GM21360 (cell line): ENCODE results near the gene CUL3.
A peak's percentile ranks its signal among the peaks of the same experiment; 100 is the strongest.
"Not testable (repeated sequence)": the region's sequence is repeated elsewhere in the genome, so short reads cannot be mapped to it uniquely, and the experiment has no call there.

Experiments used
- ATAC-seq: cut with Tn5 transposase; IDR thresholded peaks from one replicate; pipeline ENCODE4 v1.9.1; 2021; ENCODE audit warnings: mild to moderate bottlenecking, moderate library complexity; ENCODE audit not compliant: unreplicated experiment

Gene CUL3

GRCh38 chr2:224545884-224546644 is 39.1 kb downstream of the CUL3 start:
- no peak for ATAC-seq

GRCh38 chr2:224543939-224544338 is 41.2 kb downstream of the CUL3 start:
- no peak for ATAC-seq

DNA sequence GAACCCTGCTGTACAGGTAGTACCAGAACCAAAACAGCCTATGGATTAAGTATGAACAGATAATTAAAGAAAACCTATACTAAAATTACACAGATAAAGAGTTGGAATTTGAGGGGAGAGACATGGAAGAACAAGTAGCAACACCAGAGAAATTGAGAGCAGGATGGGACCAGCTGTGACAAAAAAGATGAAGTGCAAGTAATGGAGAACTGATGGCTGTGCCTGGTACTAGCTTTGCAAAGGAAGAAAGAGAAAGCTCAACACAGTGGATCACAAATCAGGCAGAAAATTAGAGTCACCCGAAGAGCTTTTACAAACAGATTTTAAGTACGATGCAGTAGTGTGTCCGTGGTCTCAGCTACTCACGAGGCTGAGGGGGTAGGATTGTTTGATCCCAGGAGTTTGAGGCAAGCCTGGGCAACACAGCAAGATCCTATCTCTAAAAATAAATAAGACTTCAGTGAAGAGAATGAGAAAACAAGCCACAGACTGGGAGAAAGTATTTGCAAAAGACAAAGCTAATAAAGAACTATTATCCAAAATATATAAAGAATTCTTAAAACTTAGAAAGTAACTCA is 46.5 kb downstream of the CUL3 start:
- ATAC-seq = no peak

GRCh38 chr2:224532931-224533330 is 52.2 kb downstream of the CUL3 start:
- ATAC-seq = no peak

DNA sequence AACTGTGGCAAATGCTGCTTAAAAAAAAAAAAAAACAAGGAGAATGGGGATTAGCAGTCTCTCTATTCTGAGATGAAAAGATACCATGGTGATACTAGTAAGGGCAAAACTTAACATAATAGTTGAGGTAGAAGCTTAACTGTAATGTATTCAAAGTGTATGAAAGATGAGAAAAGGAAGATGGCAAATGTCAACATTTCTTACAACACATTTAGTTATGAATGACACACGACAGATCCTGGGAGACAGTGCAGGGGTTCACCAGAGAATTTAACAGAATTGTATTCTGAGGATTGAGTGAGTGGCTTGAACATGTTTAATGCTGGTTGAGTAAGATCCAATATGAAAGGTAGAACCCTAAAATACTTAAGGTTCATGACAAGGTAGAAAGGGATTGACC is 52.7 kb downstream of the CUL3 start:
- ATAC-seq = no peak

DNA sequence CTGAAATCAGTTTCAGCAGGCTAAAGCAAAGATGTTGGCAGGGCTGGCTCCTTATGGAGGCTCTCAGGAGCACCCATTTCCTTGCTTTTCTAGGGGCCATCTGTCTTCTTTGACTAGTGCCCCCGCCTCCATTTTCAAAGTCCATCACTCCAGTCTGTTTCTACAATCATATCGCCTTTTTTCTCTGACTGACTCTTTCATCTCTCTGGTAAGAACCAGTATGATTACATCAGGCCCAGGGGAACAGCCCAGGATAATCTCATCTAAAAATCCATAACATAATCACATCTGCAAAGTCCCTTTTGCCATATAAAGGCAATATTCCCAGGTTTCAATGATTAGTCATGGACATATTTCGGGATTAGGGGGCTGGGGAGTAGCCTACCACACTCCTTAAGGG is 57.0 kb downstream of the CUL3 start:
- ATAC-seq = no peak

DNA sequence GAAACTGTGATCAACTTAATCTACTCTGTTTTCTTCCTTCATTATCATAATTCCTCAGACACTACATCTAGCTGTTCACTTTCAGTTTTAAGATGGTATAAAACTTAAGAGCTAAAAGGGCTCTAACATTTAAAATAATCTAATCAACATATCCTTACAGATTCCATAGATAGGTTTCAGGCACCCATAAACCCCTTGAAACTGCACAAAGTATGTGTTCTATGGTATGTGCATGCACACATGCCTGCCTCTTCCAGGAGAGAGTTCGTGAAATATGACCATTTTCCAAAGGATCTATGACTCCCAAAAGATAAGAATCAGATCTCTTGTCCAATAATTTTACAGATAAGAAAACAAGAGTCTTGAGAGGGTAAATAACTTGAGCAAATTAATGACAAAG is 59.4 kb downstream of the CUL3 start:
- ATAC-seq = no peak

GRCh38 chr2:224524657-224525056 is 60.5 kb downstream of the CUL3 start:
- ATAC-seq = no peak

GRCh38 chr2:224523626-224524577 is 61.3 kb downstream of the CUL3 start:
- ATAC-seq = no peak

- not testable (repeated sequence) for ATAC-seq
Measured at GRCh38 chr2:224522483-224522882, 62.7 kb downstream of the CUL3 start.

- peak; percentile 66 for ATAC-seq
Measured at GRCh38 chr2:224520064-224520463, 65.1 kb downstream of the CUL3 start.

DNA sequence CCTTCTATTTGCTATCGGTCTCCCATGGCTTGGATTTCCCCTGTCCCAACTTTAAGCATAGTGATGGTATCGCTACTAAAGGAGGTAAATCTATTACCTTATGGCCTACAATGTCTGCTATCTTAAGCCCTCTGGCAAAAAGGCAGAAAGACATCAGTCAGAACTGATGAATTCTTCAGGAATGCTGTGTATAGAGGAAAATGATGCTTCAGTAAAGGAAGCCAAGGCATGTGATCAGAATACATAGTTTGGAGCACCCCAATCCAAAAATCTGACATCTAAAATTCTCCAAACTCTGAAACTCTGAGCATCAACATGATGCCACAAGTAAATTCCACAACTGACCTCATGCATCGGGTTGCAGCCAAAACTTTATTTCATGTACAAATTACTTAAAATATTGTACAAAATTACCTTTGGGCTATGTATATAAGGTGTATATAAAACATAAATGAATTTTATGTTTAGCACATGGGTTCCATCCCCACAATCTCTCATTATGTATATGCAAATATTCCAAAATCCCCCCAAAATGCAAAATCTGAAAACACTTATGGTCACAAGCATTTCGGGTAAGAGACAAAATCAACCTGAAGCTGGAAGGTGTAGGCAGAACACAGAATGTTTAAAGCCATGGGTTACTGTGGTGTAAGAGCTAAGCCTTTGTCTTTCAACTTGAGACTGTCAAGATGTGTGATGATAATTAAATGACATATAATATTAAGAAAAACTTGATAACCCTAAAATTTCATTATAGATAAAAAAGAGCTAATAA is 66.2 kb downstream of the CUL3 start:
- no peak for ATAC-seq

GRCh38 chr2:224517963-224518362 is 67.2 kb downstream of the CUL3 start:
- no peak for ATAC-seq

- not testable (repeated sequence) for ATAC-seq
Measured at GRCh38 chr2:224516393-224516792, 68.8 kb downstream of the CUL3 start.

GRCh38 chr2:224513991-224514390 is 71.2 kb downstream of the CUL3 start:
- ATAC-seq = no peak

GRCh38 chr2:224507789-224508188 is 77.4 kb downstream of the CUL3 start:
- ATAC-seq = no peak

GRCh38 chr2:224506494-224506893 is 78.7 kb downstream of the CUL3 start:
- no peak for ATAC-seq

GRCh38 chr2:224498991-224499390 is 86.2 kb downstream of the CUL3 start:
- no peak for ATAC-seq

GRCh38 chr2:224492531-224492930 is 92.6 kb downstream of the CUL3 start:
- ATAC-seq = no peak

DNA sequence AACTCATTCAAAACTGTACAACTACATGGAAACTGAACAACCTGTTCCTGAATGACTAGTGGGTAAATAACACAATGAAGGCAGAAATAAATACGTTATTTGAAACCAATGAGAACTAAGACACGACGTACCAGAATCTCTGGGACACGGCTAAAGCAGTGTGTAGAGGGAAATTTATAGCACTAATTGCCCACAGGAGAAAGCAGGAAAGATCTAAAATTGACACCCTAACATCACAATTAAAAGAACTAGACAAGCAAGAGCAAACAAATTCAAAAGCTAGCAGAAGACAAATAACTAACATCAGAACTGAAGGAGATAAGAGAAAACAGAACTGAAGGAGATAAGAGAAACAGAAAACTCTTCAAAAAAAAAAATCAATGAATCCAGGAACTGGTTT is 97.2 kb downstream of the CUL3 start:
- not testable (repeated sequence) for ATAC-seq
